Hematopoietic multipotent progenitor cell (in vitro differentiated cells): ENCODE data around the gene PARP15. TPM values are rescaled to one million over a fixed set of nuclear protein-coding genes. Genes with fewer than 3 reads are reported as not detected.
"Not testable (repeated sequence)": the region's sequence is repeated elsewhere in the genome, so short reads cannot be mapped to it uniquely, and the experiment has no call there.

Experiments
- DNase-seq, 3 donors: peaks; one replicate each; pipeline ENCODE4 v3.0.0-alpha.2; 2011 to 2015; ENCODE audit warnings: low read depth in 2 of 3, low spot score in 2 of 3
- total RNA-seq: library from RNA; depleted of rRNA; stranded (reverse); fragments of >200 nt; gene quantifications from one replicate; pipeline ENCODE4 v1.2.3, GENCODE V29; 2012

Gene PARP15
- total RNA-seq, 1 donor = 7.0 TPM

DNA sequence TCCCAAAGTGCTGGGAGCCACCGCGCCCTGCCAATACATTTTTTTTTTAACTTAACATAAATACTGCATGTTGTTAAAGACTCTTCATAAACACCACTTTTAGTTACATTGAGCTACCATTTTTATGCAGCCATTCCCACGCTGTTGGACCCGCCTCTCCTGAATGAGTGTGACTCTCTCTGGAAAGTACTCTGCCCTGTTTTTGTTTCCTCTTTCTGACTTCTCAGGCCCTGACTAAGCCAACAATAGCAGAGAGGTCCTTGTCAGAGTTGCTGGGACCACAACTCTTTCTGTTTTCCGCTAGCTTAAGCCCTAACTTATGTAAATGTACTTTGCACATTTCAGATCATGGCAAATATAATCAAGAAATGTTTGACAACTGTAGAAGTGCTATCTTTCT is 35.2 kb downstream of the PARP15 start:
- no peak for DNase-seq

- DNase-seq = no peak
These were observed 37.9 kb downstream of the PARP15 start for GRCh38 chr3:122615303-122615702.

- DNase-seq = no peak
These were observed 41.2 kb downstream of the PARP15 start for GRCh38 chr3:122618614-122619013.

- no peak for DNase-seq
These were observed 41.6 kb downstream of the PARP15 start for GRCh38 chr3:122619040-122619439.

- no peak for DNase-seq
These were observed 42.9 kb downstream of the PARP15 start for GRCh38 chr3:122620399-122620798.

DNA sequence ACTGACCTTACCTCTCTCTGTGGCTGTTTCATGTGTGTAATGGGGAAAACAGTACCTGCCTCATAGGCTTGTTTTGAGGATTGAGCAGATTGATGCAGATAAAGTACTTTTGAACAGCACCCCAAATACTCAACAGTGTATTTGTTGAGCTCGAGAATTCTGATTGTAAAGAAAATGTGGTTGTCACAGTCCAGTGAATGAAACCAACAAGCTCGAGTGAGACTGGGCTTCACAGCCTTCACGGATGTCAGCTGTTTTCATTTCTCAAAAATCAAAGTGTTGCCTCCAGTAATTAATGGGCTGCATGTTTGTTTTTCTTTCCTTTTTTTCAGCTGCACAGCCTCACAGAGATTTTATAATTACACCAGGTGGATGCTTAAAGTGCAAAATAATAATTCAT is 43.7 kb downstream of the PARP15 start:
- no peak for DNase-seq

- DNase-seq = no peak
These were observed 45.8 kb downstream of the PARP15 start for GRCh38 chr3:122623031-122623829.

- no peak for DNase-seq
These were observed 49.2 kb downstream of the PARP15 start for GRCh38 chr3:122626515-122627180.

DNA sequence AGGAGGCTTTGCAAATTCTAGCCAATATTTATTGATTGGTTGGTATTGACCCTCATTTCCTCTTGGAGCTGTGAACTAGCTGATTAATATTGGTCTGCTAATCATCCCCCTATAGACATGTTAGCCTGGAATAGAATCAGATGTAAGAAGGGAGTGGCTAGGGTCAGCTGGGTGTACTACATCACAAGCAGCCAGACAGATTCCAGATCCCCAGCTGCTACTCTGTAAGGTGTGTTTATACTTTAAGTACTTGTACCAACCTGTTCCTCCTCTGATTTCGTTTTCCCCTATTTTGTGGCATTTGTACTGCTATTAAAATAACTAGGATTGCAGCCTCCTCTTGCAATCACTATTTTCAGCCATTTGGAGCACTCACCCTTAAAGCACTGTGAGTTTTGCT is 49.9 kb downstream of the PARP15 start:
- DNase-seq = no peak

DNA sequence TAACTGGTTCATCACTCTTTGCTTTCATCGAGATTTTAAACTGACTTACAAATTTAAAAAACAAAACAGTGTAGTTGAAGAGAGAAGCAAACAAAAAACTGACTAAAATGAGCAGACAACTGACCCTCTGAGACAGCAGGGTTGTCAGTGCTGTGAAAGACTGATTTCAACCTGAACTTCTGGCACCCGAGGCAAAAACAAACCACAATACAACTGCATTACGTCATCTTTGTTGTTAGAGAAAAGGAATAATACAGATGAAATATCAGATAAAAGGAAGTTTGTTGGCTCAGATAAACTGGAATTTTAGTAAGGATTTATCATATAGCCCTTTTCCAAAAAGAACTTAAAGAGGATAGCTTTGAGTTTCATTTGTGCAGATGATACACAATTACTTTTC is 51.1 kb downstream of the PARP15 start:
- no peak for DNase-seq

GRCh38 chr3:122629763-122630162 is 52.3 kb downstream of the PARP15 start:
- DNase-seq = no peak

- DNase-seq = no peak
These were observed 58.3 kb downstream of the PARP15 start for GRCh38 chr3:122635789-122636188.

DNA sequence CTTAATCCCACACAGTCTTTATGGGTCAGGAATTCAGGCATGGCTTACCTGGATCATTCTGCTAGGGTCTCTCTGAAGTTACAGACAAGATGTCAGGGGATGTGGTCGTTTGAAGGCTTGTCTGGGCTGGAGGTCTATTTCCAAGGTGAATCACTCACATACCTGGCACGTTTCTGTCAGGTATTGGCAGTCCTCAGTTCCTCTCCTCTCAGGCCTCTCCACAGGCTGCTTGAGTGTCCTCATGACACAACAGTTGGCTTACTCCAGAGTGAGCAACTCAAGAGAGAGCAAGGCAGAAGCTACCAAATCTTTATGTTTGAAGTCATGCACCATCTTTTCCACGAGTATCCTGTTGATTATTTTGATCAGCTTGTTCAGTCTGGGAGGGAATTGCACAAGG is 59.2 kb downstream of the PARP15 start:
- no peak for DNase-seq

DNA sequence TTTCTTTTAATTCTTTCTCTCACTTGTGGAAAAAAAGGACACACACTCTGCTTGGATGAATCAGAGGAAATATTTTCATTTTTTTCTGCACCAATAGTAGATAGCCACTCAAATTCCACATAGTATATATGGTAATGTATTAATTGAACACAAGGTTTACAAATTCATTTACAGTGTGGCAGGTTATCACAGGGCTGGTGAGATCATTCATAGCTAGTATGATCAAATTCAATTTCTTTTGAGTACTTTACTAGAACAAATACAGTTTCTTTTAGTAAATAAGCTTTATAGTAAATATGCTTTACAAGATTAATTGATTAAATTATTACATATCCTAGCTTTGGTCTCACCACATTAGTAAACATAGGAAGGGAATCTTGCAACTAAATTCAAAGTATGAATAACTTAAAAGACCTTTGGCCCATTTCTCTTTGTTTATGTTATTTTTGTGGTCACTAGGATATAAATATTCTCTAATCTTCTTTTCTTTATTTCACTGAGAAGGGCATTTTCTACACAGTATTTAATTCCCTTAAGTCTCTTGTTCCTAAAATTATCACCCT is 63.1 kb downstream of the PARP15 start:
- no peak for DNase-seq

DNA sequence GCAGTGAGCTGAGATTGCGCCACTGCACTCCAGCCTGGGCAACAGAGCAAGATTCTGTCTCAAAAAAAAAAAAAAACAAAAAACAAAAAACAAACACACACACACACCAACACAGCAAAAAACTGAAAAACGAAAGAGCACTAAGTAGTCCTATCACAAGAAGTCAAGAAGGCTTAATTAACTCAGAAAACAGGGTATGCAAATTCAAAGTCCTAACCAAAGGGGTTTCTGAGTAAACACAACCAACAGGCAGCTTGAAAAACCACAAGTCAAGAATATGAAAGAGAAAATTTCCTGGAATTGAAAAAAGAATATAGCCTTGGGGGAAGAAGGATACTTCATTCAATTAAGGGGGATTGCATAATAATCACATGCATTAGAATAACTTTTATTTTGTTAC is 65.5 kb downstream of the PARP15 start:
- no peak for DNase-seq

GRCh38 chr3:122646146-122646988 is 68.9 kb downstream of the PARP15 start:
- DNase-seq = peak in 1 of 3 donors; percentile 22

DNA sequence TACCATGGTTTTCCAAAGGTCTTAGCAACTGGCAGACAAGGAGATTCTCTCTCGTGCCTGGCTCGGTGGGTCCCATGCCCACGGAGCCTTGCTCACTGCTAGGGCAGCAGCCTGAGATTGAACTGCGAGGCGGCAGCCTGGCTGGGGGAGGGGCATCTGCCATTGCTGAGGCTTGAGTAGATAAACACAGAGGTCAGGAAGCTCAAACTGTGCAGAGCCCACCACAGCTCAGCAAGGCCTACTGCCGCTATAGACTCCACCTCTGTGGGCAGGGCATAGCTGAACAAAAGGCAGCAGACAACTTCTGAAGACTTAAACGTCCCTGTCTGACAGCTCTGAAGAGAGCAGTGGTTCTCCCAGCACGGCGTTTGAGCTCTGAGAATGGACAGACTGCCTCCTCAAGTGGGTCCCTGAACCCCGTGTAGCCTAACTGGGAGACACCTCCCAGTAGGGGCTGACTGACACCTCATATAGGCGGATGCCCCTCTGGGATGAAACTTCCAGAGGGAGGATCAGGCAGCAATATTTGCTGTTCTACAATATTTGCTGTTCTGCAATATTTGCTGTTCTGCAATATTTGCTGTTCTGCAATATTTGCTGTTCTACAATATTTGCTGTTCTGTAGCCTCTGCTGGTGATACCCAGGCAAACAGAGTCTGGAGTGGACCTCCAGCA is 73.9 kb downstream of the PARP15 start:
- DNase-seq = not testable (repeated sequence)

GRCh38 chr3:122651962-122652361 is 74.5 kb downstream of the PARP15 start:
- not testable (repeated sequence) for DNase-seq

DNA sequence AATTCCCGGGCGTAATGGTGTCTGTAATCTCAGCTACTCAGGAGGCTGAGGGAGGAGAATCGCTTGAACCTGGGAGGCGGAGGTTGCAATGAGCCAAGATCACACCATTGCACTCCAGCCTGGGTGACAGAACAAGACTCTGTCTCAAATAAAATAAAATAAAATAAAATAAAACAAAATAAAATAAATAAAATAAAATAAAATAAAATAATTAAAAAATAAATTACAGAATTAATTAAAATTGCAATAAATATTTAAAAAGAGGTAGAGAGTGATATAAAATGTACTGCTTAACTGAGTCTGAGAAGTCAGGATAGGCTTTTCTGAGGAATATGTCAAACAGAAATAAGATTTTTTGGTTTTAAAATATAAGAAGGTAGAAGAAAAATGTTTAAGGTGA is 80.9 kb downstream of the PARP15 start:
- DNase-seq = not testable (repeated sequence)

DNA sequence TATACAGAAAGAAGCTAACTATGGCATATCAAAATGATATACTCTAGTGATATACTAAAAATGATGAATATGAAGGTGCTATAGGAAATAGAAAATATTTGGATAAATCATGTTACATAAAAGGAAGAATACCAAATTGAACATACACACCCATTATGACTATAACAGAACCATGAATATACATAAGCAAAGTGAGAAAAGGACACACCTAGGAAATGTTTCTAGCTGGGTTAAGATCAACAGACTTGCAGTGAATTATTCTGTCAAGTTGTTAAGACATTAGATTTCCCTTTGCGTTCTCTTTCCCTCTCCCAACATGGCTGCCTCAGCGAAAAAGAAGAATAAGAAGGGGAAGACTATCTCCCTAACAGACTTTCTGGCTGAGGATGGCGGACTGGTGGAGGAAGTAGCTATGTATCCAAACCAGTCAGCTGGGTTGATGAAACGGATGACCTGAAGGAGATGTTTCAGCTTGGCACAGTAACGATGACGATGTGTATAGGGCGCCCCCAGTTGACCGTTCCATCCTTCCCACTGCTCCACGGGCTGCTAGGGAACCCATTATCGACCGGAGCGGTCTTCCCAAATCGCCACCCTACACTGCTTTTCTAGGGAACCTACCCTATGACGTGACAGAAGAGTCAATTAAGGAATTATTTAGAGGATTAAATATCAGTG is 83.0 kb downstream of the PARP15 start:
- DNase-seq = no peak
